B cell (primary cell): ENCODE measurements around the gene TCF25. TPM values are rescaled to one million over a fixed set of nuclear protein-coding genes. Genes with fewer than 3 reads are reported as not detected.

Experiments used
- ATAC-seq: fragments of 200-7000 bp; cut with Tn5 transposase; one replicate; pipeline ENCODE4 v1.10.0; 2021; ENCODE audit warnings: low read depth, mild to moderate bottlenecking, moderate number of reproducible peaks, moderate library complexity
- CTCF ChIA-PET: fragments of 350-600 bp; sonication (Branson Sonifier 250); formaldehyde crosslinking; loops from one replicate; lab custom pipeline; 2021; ENCODE audit warnings: antibody characterized with exemption, inconsistent platforms; lab: Charles Lee
- POLR2A ChIA-PET: fragments of 350-600 bp; sonication (Branson Sonifier 250); formaldehyde crosslinking; loops from one replicate; lab custom pipeline; 2021; ENCODE audit warnings: antibody characterized with exemption; lab: Charles Lee
- DNase-seq: peaks from one replicate; pipeline ENCODE4 v3.0.0; 2013
- H2AFZ ChIP-seq: 2 replicates; pipeline ENCODE4 v1.6.1; 2012; ENCODE audit warnings: mild to moderate bottlenecking, low read depth, low read length; ENCODE audit not compliant: insufficient read depth, poor library complexity, severe bottlenecking
- H3K27ac ChIP-seq, 2 donors: 1 replicate in 1 of 2; 2 replicates in 1 of 2; pipeline ENCODE4 v1.5.1; 2012 to 2013; ENCODE audit warnings: low read length in 2 of 2, mild to moderate bottlenecking in 2 of 2, moderate library complexity in 1 of 2
- H3K27me3 ChIP-seq, 4 experiments: fragments of 200-600 bp in 1 of 4; sonication (generic) in 1 of 4; replicated peaks in 1 of 4; 1 replicate in 2 of 4; 2 replicates in 2 of 4; pipeline versions ENCODE4 v1.6.1 to v1.7.0; 2013 to 2016; ENCODE audit warnings: low read length in 3 of 4, mild to moderate bottlenecking in 2 of 4, mixed read lengths in 1 of 4, moderate library complexity in 1 of 4; ENCODE audit not compliant: insufficient read depth in 4 of 4, control insufficient read depth in 3 of 4; ENCODE audit errors: control extremely low read depth in 1 of 4
- H3K36me3 ChIP-seq, 2 experiments: replicated peaks in 1 of 2; 1 replicate in 1 of 2; 2 replicates in 1 of 2; pipeline versions ENCODE4 v1.6.1 to v1.7.1; 2013; ENCODE audit warnings: low read length in 1 of 2; ENCODE audit not compliant: insufficient read depth in 2 of 2, control insufficient read depth in 1 of 2; ENCODE audit errors: control extremely low read depth in 1 of 2, extremely low read depth in 1 of 2
- H3K4me1 ChIP-seq, 2 donors: fragments of 200-600 bp in 1 of 2; sonication (generic) in 1 of 2; 1 replicate in 1 of 2; 2 replicates in 1 of 2; pipeline versions ENCODE4 v1.5.1 to v1.6.1; 2013 to 2017; ENCODE audit warnings: low read length in 2 of 2; ENCODE audit not compliant: control insufficient read depth in 2 of 2, insufficient read depth in 2 of 2
- H3K4me2 ChIP-seq: replicated peaks from 2 replicates; pipeline ENCODE3; 2012; ENCODE audit warnings: mild to moderate bottlenecking, low read depth, low read length; ENCODE audit not compliant: poor library complexity, severe bottlenecking
- H3K4me3 ChIP-seq, 5 experiments: fragments of 200-600 bp in 1 of 5; sonication (generic) in 1 of 5; 1 replicate in 3 of 5; 2 replicates in 2 of 5; pipeline versions ENCODE4 v1.5.1 to v1.7.0; 2011 to 2016; ENCODE audit warnings: low read length in 4 of 5, mild to moderate bottlenecking in 4 of 5, low read depth in 2 of 5, control low read depth in 1 of 5, moderate library complexity in 1 of 5; ENCODE audit not compliant: insufficient read depth in 1 of 5; ENCODE audit errors: control extremely low read depth in 1 of 5, extremely low read depth in 1 of 5
- H3K79me2 ChIP-seq: fragments of 200-600 bp; sonication (generic); one replicate; pipeline ENCODE4 v1.6.0; 2016; ENCODE audit warnings: low read length; ENCODE audit not compliant: control insufficient read depth, insufficient read depth
- H3K9ac ChIP-seq: fragments of 200-600 bp; sonication (generic); 2 replicates; pipeline ENCODE4 v1.6.1; 2017; ENCODE audit warnings: mild to moderate bottlenecking, low read length, moderate library complexity
- H3K9me3 ChIP-seq, 3 donors: one replicate each; pipeline versions ENCODE4 v1.6.1 to v1.7.1; 2013; ENCODE audit warnings: low read length in 2 of 3; ENCODE audit not compliant: control insufficient read depth in 2 of 3, insufficient read depth in 1 of 3; ENCODE audit errors: control extremely low read depth in 1 of 3
- H4K20me1 ChIP-seq: 2 replicates; pipeline ENCODE4 v1.6.0; 2012; ENCODE audit warnings: mild to moderate bottlenecking, low read length; ENCODE audit not compliant: insufficient read depth, control insufficient read depth, poor library complexity, severe bottlenecking
- H3K27ac Mint-ChIP-seq: one replicate; pipeline ENCODE4 v1.8.0; 2021; ENCODE audit warnings: mixed read lengths
- H3K27me3 Mint-ChIP-seq: one replicate; pipeline ENCODE4 v1.8.0; 2021; ENCODE audit warnings: mixed read lengths
- H3K4me1 Mint-ChIP-seq: one replicate; pipeline ENCODE4 v1.8.0; 2021; ENCODE audit warnings: mixed read lengths
- H3K4me3 Mint-ChIP-seq: one replicate; pipeline ENCODE4 v1.8.0; 2021; ENCODE audit warnings: mixed read lengths
- H3K9me3 Mint-ChIP-seq: one replicate; pipeline ENCODE4 v1.8.0; 2022; ENCODE audit warnings: mixed read lengths; ENCODE audit not compliant: insufficient read depth
- EZH2 ChIP-seq: IDR thresholded peaks from 2 replicates; pipeline ENCODE4 v1.6.1; 2012; ENCODE audit warnings: borderline replicate concordance, low read depth, mild to moderate bottlenecking, moderate library complexity, low read length; ENCODE audit not compliant: insufficient read depth, poor library complexity, severe bottlenecking
- WGBS: methylation state at CpG from one replicate; pipeline ENCODE4 v1.1.5; 2013; ENCODE audit warnings: missing lambda C conversion rate; ENCODE audit not compliant: insufficient coverage; 5-methylcytosine and 5-hydroxymethylcytosine counted together
- intact Hi-C: fragments of 100-400 bp; cut with micrococcal nuclease; formaldehyde crosslinking; loops from one replicate; pipeline ENCODE4 v1.10.0; 2022
- polyA plus RNA-seq: library from polyadenylated mRNA; depleted of rRNA; stranded (reverse); fragments of >200 nt; gene quantifications from 2 replicates; pipeline ENCODE4 v1.2.3, GENCODE V29; 2012
- total RNA-seq, 2 donors: library from RNA; stranded (reverse); fragments of 120-200 nt in 1 of 2; gene quantifications; 1 replicate in 1 of 2; 2 replicates in 1 of 2; pipeline versions ENCODE4 v1.2.3 to v1.2.4, GENCODE V29; 2013 to 2022
- TF ChIP-seq, protein P1 (sequence below): fragments of 200-600 bp; IDR thresholded peaks from one replicate; pipeline ENCODE4 v1.8.0; 2022; ENCODE audit warnings: antibody characterized with exemption, mild to moderate bottlenecking

The TCF25 gene
- total and polyA plus RNA-seq, 2 donors (not counting 1 experiment from before 2014, with no cell fraction given) = 200 to 444 TPM

- H3K9me3 ChIP-seq = no peaks in the 10 kb centered on the region
- no peak overlapping the region for H3K27ac Mint-ChIP-seq
- no peak overlapping the region for H3K4me3 ChIP-seq
- intact Hi-C loops = loop anchor here (1.0 kb wide), 1 partner anchor 204 kb away; no protein-coding TSS in a partner anchor
- no peak overlapping the region for H3K4me3 Mint-ChIP-seq
- peak; percentile 80 for ATAC-seq
- H3K27me3 Mint-ChIP-seq = no peaks in the 10 kb centered on the region
- H2AFZ ChIP-seq = no peak overlapping the region
- H3K4me1 Mint-ChIP-seq = peaks cover 12% of the 10 kb centered on the region
- H3K4me1 ChIP-seq = peaks cover 0 to 5% of the 10 kb centered on the region in 2 donors
- CTCF ChIA-PET = interaction anchor here (0.7 to 3.1 kb wide), 29 partner anchors 9 to 295 kb away, joined by 3 to 28 read pairs (median 4); partner anchors contain the start of genes DBNDD1, FANCA, SPATA2L and TUBB3
- H3K27me3 ChIP-seq = no peaks in the 10 kb centered on the region
- H3K9me3 Mint-ChIP-seq = no peaks in the 10 kb centered on the region
- TF ChIP-seq, protein P1, sequence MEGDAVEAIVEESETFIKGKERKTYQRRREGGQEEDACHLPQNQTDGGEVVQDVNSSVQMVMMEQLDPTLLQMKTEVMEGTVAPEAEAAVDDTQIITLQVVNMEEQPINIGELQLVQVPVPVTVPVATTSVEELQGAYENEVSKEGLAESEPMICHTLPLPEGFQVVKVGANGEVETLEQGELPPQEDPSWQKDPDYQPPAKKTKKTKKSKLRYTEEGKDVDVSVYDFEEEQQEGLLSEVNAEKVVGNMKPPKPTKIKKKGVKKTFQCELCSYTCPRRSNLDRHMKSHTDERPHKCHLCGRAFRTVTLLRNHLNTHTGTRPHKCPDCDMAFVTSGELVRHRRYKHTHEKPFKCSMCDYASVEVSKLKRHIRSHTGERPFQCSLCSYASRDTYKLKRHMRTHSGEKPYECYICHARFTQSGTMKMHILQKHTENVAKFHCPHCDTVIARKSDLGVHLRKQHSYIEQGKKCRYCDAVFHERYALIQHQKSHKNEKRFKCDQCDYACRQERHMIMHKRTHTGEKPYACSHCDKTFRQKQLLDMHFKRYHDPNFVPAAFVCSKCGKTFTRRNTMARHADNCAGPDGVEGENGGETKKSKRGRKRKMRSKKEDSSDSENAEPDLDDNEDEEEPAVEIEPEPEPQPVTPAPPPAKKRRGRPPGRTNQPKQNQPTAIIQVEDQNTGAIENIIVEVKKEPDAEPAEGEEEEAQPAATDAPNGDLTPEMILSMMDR = peak; percentile 91
- no peak for TF ChIP-seq EZH2
- H3K36me3 ChIP-seq = peaks cover 0 to 34% of the 10 kb centered on the region in 2 experiments
- DNase-seq = peak; percentile 77
- H3K27ac ChIP-seq = no peak overlapping the region
- H3K4me2 ChIP-seq = no peak overlapping the region
- POLR2A ChIA-PET = interaction anchor here (1.4 kb wide), 2 partner anchors 9 to 37 kb away, joined by 5 to 6 read pairs; partner anchors contain the start of genes MC1R and TCF25
- no peaks in the 10 kb centered on the region for H3K79me2 ChIP-seq
- no peak overlapping the region for H3K9ac ChIP-seq
- peaks cover 57% of the 10 kb centered on the region for H4K20me1 ChIP-seq
- WGBS = 72% methylated on average over 47 of the region's 47 CpGs
Measured at GRCh38 chr16:89909777-89910716, 36.7 kb downstream of the TCF25 start.
